GM20431 (cell line): Measurements from ENCODE around the gene PTGDR2.

Source experiments
- in situ Hi-C: fragments of 300-500 bp; cut with MseI, MboI; formaldehyde crosslinking; loops from one replicate; pipeline ENCODE4 v1.15.0; 2020; ENCODE audit warnings: low sequenced_read_pairs; ENCODE audit not compliant: unreplicated experiment

The PTGDR2 gene

GRCh38 chr11:60875366-60876167, 19.8 kb upstream of the PTGDR2 start:
- in situ Hi-C loops = no loop called here

- in situ Hi-C loops = no loop called here
Measured at GRCh38 chr11:60874421-60875365, 18.9 kb upstream of the PTGDR2 start.

- in situ Hi-C loops = no loop called here
Measured at GRCh38 chr11:60873533-60873932, 17.8 kb upstream of the PTGDR2 start.

GRCh38 chr11:60872961-60873524, 17.3 kb upstream of the PTGDR2 start:
- in situ Hi-C loops = no loop called here

GRCh38 chr11:60872124-60872960, 16.6 kb upstream of the PTGDR2 start:
- in situ Hi-C loops = no loop called here

- in situ Hi-C loops = no loop called here
Measured at GRCh38 chr11:60871378-60872061, 15.8 kb upstream of the PTGDR2 start.

- in situ Hi-C loops = no loop called here
Measured at GRCh38 chr11:60870733-60871377, 15.1 kb upstream of the PTGDR2 start.

- in situ Hi-C loops = no loop called here
Measured at GRCh38 chr11:60870276-60870675, 14.5 kb upstream of the PTGDR2 start.

GRCh38 chr11:60869451-60869825, 13.7 kb upstream of the PTGDR2 start:
- in situ Hi-C loops = no loop called here

- in situ Hi-C loops = no loop called here
Measured at GRCh38 chr11:60868682-60869450, 13.1 kb upstream of the PTGDR2 start.

GRCh38 chr11:60867871-60868681, 12.3 kb upstream of the PTGDR2 start:
- in situ Hi-C loops = no loop called here

- in situ Hi-C loops = no loop called here
Measured at GRCh38 chr11:60866911-60867870, 11.4 kb upstream of the PTGDR2 start, which contains the start of gene ZP1. Gene ZP1 (plus strand): TSS chr11:60867542. CDS start chr11:60867562, 20 bp downstream.

- in situ Hi-C loops = no loop called here
Measured at GRCh38 chr11:60864856-60865513, 9.2 kb upstream of the PTGDR2 start.

- in situ Hi-C loops = no loop called here
Measured at GRCh38 chr11:60863550-60864521, 8.1 kb upstream of the PTGDR2 start.

- in situ Hi-C loops = no loop called here
Measured at GRCh38 chr11:60862171-60862570, 6.4 kb upstream of the PTGDR2 start.
